ENCODE data around the gene LCE1E. TPM values are rescaled to one million over a fixed set of nuclear protein-coding genes. Genes with fewer than 3 reads are reported as not detected.

LCE1E gene, protein sequence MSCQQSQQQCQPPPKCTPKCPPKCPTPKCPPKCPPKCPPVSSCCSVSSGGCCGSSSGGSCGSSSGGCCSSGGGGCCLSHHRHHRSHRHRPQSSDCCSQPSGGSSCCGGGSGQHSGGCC
- not detected in 2 replicates for total RNA-seq

GRCh38 chr1:152786077-152786476 lies at the start of gene LCE1E:
Gene LCE1E, plus strand, starts transcription at chr1:152786257. Its CDS starts 1,043 bp downstream, at chr1:152787300.

DNA sequence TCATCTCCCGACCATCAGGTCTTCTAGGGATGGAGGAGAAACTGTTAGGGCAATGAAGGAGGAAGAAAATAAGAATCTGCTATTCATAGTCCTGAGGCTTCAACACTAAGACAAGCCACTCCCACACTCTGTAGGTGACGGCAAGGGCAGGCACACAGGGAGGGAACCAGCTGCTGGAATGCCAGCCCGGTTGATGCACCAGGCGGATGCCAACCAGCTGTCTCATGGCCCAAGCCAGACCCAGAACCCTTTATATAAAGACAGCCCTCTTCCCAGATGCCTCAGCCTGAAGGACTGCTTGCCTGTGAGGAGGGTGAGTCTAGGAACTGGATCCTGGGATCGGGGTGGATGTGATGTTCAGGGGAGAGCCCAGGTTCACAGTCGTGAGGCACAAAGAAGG lies 28.3 kb upstream of the LCE1E start, which contains the start of gene KPRP:
TSS of gene KPRP (plus strand) at position 279 of the 400 bp plus-strand sequence. CDS start 1,564 bp downstream, outside the sequence.

GRCh38 chr1:152774875-152775274 lies 11.2 kb upstream of the LCE1E start, which contains the start of gene LCE1F:
Gene LCE1F, plus strand, starts transcription at chr1:152775140. Its CDS starts 1,232 bp downstream, at chr1:152776372.

GRCh38 chr1:152796421-152796820 lies 10.4 kb downstream of the LCE1E start, which contains the start of gene LCE1D:
Gene LCE1D, plus strand, starts transcription at chr1:152796721. Its CDS starts 1,074 bp downstream, at chr1:152797795.

GRCh38 chr1:152806576-152806975 lies 20.5 kb downstream of the LCE1E start, which contains the start of gene LCE1C:
Gene LCE1C, minus strand, starts transcription at chr1:152806651. Its CDS starts 1,173 bp downstream, at chr1:152805478.

DNA sequence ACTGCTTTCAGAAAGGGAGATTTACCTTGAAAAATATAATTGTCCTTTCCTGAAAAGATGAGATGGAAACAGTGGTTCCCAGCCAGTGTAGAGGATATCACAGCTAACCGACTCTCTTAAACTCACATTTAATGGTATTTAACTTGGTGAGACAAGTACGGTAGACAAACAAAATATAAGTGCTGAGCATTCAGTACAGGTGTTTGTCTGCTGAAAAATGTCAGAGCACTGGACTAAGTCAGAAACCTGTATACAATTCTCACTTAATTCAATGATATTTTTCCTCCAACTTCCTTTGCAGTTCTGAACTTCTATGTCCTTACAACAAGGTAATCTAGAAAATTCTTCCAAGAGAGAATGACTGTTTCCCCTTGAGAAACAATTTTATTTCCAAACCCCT lies 25.6 kb downstream of the LCE1E start, which contains the start of gene LCE1B:
TSS of gene LCE1B (plus strand) at position 301 of the 400 bp plus-strand sequence. CDS start 476 bp downstream, outside the sequence.

DNA sequence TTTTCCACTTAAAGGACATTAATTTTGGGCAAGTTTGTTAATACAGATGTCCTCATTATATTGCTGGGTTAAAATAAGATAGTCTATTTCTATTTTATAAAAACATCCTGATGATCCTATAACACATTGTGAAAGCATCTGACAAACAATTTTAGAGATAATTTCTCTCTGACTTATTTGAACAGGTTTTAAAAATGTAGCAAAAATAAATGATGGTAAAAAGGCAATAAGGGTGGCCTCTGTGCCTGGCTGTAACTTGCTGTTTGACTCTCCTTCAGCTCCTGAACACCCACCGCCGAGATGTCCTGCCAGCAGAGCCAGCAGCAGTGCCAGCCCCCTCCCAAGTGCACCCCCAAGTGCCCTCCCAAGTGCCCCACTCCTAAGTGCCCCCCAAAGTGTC lies 41.1 kb downstream of the LCE1E start, which contains the start of gene LCE1A:
TSS of gene LCE1A (plus strand) at position 301 of the 400 bp plus-strand sequence. CDS start at position 301, 0 bp downstream.

Other genes starting within 250 kb of the LCE1E start
- not detected in 2 replicates for gene LCE3E, start 219.5 kb upstream of the LCE1E start, total RNA-seq
- gene LCE3D, start 205.7 kb upstream of the LCE1E start, total RNA-seq = not detected in 2 replicates
- gene LCE3C, start 186.0 kb upstream of the LCE1E start, total RNA-seq = not detected in 2 replicates
- not detected in 2 replicates for gene LCE3B, start 172.4 kb upstream of the LCE1E start, total RNA-seq
- gene LCE3A, start 163.2 kb upstream of the LCE1E start, total RNA-seq = not detected in 2 replicates
- not detected in 2 replicates for gene LCE2D, start 122.9 kb upstream of the LCE1E start, total RNA-seq
- not detected in 2 replicates for gene LCE2C, start 111.0 kb upstream of the LCE1E start, total RNA-seq
- gene LCE2B, start 100.1 kb upstream of the LCE1E start, total RNA-seq = not detected in 2 replicates
- gene LCE2A, start 87.9 kb upstream of the LCE1E start, total RNA-seq = not detected in 2 replicates
- gene LCE4A, start 78.1 kb upstream of the LCE1E start, total RNA-seq = not detected in 2 replicates
- gene KPRP, start 28.2 kb upstream of the LCE1E start, total RNA-seq = not detected in 2 replicates
- gene LCE1F, start 11.1 kb upstream of the LCE1E start, total RNA-seq = not detected in 2 replicates
- gene LCE1D, start 10.5 kb downstream of the LCE1E start, total RNA-seq = not detected in 2 replicates
- not detected in 2 replicates for gene LCE1C, start 20.4 kb downstream of the LCE1E start, total RNA-seq
- gene LCE1B, start 25.7 kb downstream of the LCE1E start, total RNA-seq = not detected in 2 replicates
- not detected in 2 replicates for gene LCE1A, start 41.2 kb downstream of the LCE1E start, total RNA-seq
- gene LCE6A, start 56.6 kb downstream of the LCE1E start, total RNA-seq = not detected in 2 replicates
- gene LCE7A, start 73.7 kb downstream of the LCE1E start, total RNA-seq = not detected in 2 replicates
- not detected in 2 replicates for gene SMCP, start 92.1 kb downstream of the LCE1E start, total RNA-seq
- gene IVL, start 122.3 kb downstream of the LCE1E start, total RNA-seq = not detected in 2 replicates
- gene SPRR5, start 160.9 kb downstream of the LCE1E start, total RNA-seq = not detected in 2 replicates
- not detected in 2 replicates for gene SPRR4, start 184.4 kb downstream of the LCE1E start, total RNA-seq
- gene SPRR1A, start 197.8 kb downstream of the LCE1E start, total RNA-seq = not detected in 2 replicates
- not detected in 2 replicates for gene SPRR3, start 215.5 kb downstream of the LCE1E start, total RNA-seq
- not detected in 2 replicates for gene SPRR1B, start 244.9 kb downstream of the LCE1E start, total RNA-seq